Activated CD4-positive, alpha-beta T cell treated with anti-CD3 and anti-CD28 coated beads for 36 hours (primary cell): ENCODE results near the gene EFCAB8. TPM values are rescaled to one million over a fixed set of nuclear protein-coding genes. Genes with fewer than 3 reads are reported as not detected.

Source experiments
- ATAC-seq: fragments of 200-7000 bp; cut with Tn5 transposase; one replicate; pipeline ENCODE4 v1.10.0; 2021; ENCODE audit warnings: mild to moderate bottlenecking, moderate library complexity
- CTCF ChIA-PET: fragments of 350-600 bp; sonication (Branson Sonifier 250); formaldehyde crosslinking; loops from one replicate; lab custom pipeline; 2021; ENCODE audit warnings: antibody characterized with exemption; lab: Charles Lee
- POLR2A ChIA-PET: fragments of 350-600 bp; sonication (Branson Sonifier 250); formaldehyde crosslinking; loops from one replicate; lab custom pipeline; 2021; ENCODE audit warnings: antibody characterized with exemption, inconsistent platforms; lab: Charles Lee
- DNase-seq: peaks from one replicate; pipeline ENCODE4 v3.0.0-alpha.2; 2020
- H3K27ac Mint-ChIP-seq: one replicate; pipeline ENCODE4 v1.8.0; 2021; ENCODE audit warnings: mixed read lengths
- H3K27me3 Mint-ChIP-seq: one replicate; pipeline ENCODE4 v1.8.0; 2021; ENCODE audit warnings: mixed read lengths
- H3K36me3 Mint-ChIP-seq: one replicate; pipeline ENCODE4 v1.8.0; 2021; ENCODE audit warnings: low read depth, mixed read lengths
- H3K4me1 Mint-ChIP-seq: one replicate; pipeline ENCODE4 v1.8.0; 2021; ENCODE audit warnings: mixed read lengths
- H3K4me3 Mint-ChIP-seq: one replicate; pipeline ENCODE4 v1.8.0; 2021; ENCODE audit warnings: mild to moderate bottlenecking, moderate library complexity, mixed read lengths
- H3K9me3 Mint-ChIP-seq: one replicate; pipeline ENCODE4 v1.8.0; 2021; ENCODE audit warnings: low read depth, mixed read lengths
- intact Hi-C, 2 experiments: fragments of 100-400 bp; cut with DNase I in 1 of 2; cut with micrococcal nuclease in 1 of 2; formaldehyde crosslinking; loops; one replicate each; pipeline versions ENCODE4 v1.14.2 to v1.15.1; 2022 to 2024; cut with DNase I, micrococcal nuclease
- total RNA-seq, 2 experiments: library from RNA; stranded (reverse); gene quantifications; one replicate each; pipeline ENCODE4 v1.2.3, GENCODE V29; 2021

EFCAB8 gene
- total RNA-seq, 2 experiments from 2014 or later, result 0.37 to 0.40 TPM

GRCh38 chr20:32999603-33000250 is 141.0 kb downstream of the EFCAB8 start:
- H3K9me3 Mint-ChIP-seq, result peaks cover 8% of the 10 kb centered on the region
- ChIA-PET CTCF (interaction anchor here (1.2 to 1.7 kb wide), 3 partner anchors 54 to 210 kb away, joined by 3 to 10 read pairs (median 3); no protein-coding TSS in a partner anchor), POLR2A (no interaction called here)
- H3K27ac Mint-ChIP-seq, result no peak overlapping the region
- ATAC-seq (no peak), DNase-seq (no peak)
- peaks cover 23% of the 10 kb centered on the region for H3K4me1 Mint-ChIP-seq
- H3K36me3 Mint-ChIP-seq, result peaks cover 3% of the 10 kb centered on the region
- H3K4me3 Mint-ChIP-seq, result no peak overlapping the region
- intact Hi-C loops, result loop anchor here in 1 of 2 experiments (10.0 kb wide), 1 partner anchor 55 kb away; no protein-coding TSS in a partner anchor
- no peaks in the 10 kb centered on the region for H3K27me3 Mint-ChIP-seq

- H3K9me3 Mint-ChIP-seq, result peaks cover 4% of the 10 kb centered on the region
- peaks cover 26% of the 10 kb centered on the region for H3K4me1 Mint-ChIP-seq
- CTCF ChIA-PET, result interaction anchor here (0.6 to 1.2 kb wide), 2 partner anchors 55 to 409 kb away, joined by 3 to 4 read pairs; no protein-coding TSS in a partner anchor
- intact Hi-C loops, result loop anchor here in 1 of 2 experiments (10.0 kb wide), 1 partner anchor 56 kb away; no protein-coding TSS in a partner anchor
- ATAC-seq (no peak), DNase-seq (no peak)
- H3K27me3 Mint-ChIP-seq, result no peaks in the 10 kb centered on the region
- POLR2A ChIA-PET, result no interaction called here
- no peak overlapping the region for H3K27ac Mint-ChIP-seq
- H3K4me3 Mint-ChIP-seq, result no peak overlapping the region
- H3K36me3 Mint-ChIP-seq, result no peaks in the 10 kb centered on the region
Observed at GRCh38 chr20:33000802-33001466, 142.2 kb downstream of the EFCAB8 start.

- H3K9me3 Mint-ChIP-seq, result peaks cover 3% of the 10 kb centered on the region
- H3K27me3 Mint-ChIP-seq, result no peaks in the 10 kb centered on the region
- POLR2A ChIA-PET, result interaction anchor here (0.6 kb wide), 1 partner anchor 16 kb away, joined by 3 read pairs; no protein-coding TSS in a partner anchor
- no peak overlapping the region for H3K4me3 Mint-ChIP-seq
- CTCF ChIA-PET, result interaction anchor here (0.6 to 3.1 kb wide), 5 partner anchors 10 to 101 kb away, joined by 3 to 43 read pairs (median 3); no protein-coding TSS in a partner anchor
- no peak overlapping the region for H3K27ac Mint-ChIP-seq
- DNase-seq, result no peak
- H3K4me1 Mint-ChIP-seq, result peaks cover 22% of the 10 kb centered on the region
- intact Hi-C loops, result loop anchor here in 1 of 2 experiments (10.0 kb wide), 1 partner anchor 57 kb away; no protein-coding TSS in a partner anchor
- H3K36me3 Mint-ChIP-seq, result no peaks in the 10 kb centered on the region
- no peak for ATAC-seq
Observed at GRCh38 chr20:33002087-33002808, 143.5 kb downstream of the EFCAB8 start.

- Mint-ChIP-seq H3K4me1 (peaks cover 16% of the 10 kb centered on the region), H3K4me3 (no peak within 1 kb of the TSS), H3K27me3 (no peaks in the 10 kb centered on the region), H3K36me3 (no peaks in the 10 kb centered on the region), H3K9me3 (peaks cover 3% of the 10 kb centered on the region), H3K27ac (no peak within 1 kb of the TSS)
- ChIA-PET POLR2A (no interaction called here), CTCF (interaction anchor here (0.6 to 3.9 kb wide), 26 partner anchors 9 to 309 kb away, joined by 3 to 43 read pairs (median 4); partner anchors contain the start of gene MAPRE1)
- ATAC-seq, result no peak
- intact Hi-C loops, result loop anchor here (2.0 to 10.0 kb wide), 2 partner anchors 59 to 213 kb away; no protein-coding TSS in a partner anchor
- no peak for DNase-seq
Observed at GRCh38 chr20:33004141-33004751, 145.5 kb downstream of the EFCAB8 start, which contains the start of gene SUN5. TSS of gene SUN5 (minus strand) at chr20:33004433. CDS start at chr20:33004340, 93 bp downstream.

GRCh38 chr20:33005132-33005566 is 146.4 kb downstream of the EFCAB8 start:
- no peaks in the 10 kb centered on the region for H3K27me3 Mint-ChIP-seq
- DNase-seq (peak; percentile 59), ATAC-seq (peak; percentile 78)
- no peaks in the 10 kb centered on the region for H3K36me3 Mint-ChIP-seq
- intact Hi-C loops, result loop anchor here (1.0 to 10.0 kb wide), 4 partner anchors 60 to 214 kb away; no protein-coding TSS in a partner anchor
- no peak overlapping the region for H3K27ac Mint-ChIP-seq
- H3K4me1 Mint-ChIP-seq, result peaks cover 14% of the 10 kb centered on the region
- CTCF ChIA-PET, result interaction anchor here (0.6 to 3.9 kb wide), 28 partner anchors 10 to 340 kb away, joined by 3 to 43 read pairs (median 4); partner anchors contain the start of gene MAPRE1
- peaks cover 3% of the 10 kb centered on the region for H3K9me3 Mint-ChIP-seq
- POLR2A ChIA-PET, result no interaction called here
- H3K4me3 Mint-ChIP-seq, result no peak overlapping the region

- POLR2A ChIA-PET, result no interaction called here
- H3K27ac Mint-ChIP-seq, result no peak overlapping the region
- H3K4me3 Mint-ChIP-seq, result no peak overlapping the region
Observed at GRCh38 chr20:33005908-33006775, 147.4 kb downstream of the EFCAB8 start.

GRCh38 chr20:33006776-33007375 is 148.2 kb downstream of the EFCAB8 start:
- peaks cover 6% of the 10 kb centered on the region for H3K4me1 Mint-ChIP-seq
- H3K36me3 Mint-ChIP-seq, result no peaks in the 10 kb centered on the region
- POLR2A ChIA-PET, result no interaction called here
- ATAC-seq, result no peak
- intact Hi-C loops, result loop anchor here in 1 of 2 experiments (10.0 kb wide), 1 partner anchor 62 kb away; no protein-coding TSS in a partner anchor
- peaks cover 3% of the 10 kb centered on the region for H3K9me3 Mint-ChIP-seq
- H3K4me3 Mint-ChIP-seq, result no peak overlapping the region
- H3K27me3 Mint-ChIP-seq, result no peaks in the 10 kb centered on the region
- CTCF ChIA-PET, result interaction anchor here (0.7 to 3.9 kb wide), 5 partner anchors 32 to 229 kb away, joined by 3 to 25 read pairs (median 4); no protein-coding TSS in a partner anchor
- DNase-seq, result no peak
- H3K27ac Mint-ChIP-seq, result no peak overlapping the region

More at GRCh38 chr20:33005908-33006775, 147.4 kb downstream of the EFCAB8 start:
- ATAC-seq, result no peak
- Mint-ChIP-seq H3K9me3 (peaks cover 3% of the 10 kb centered on the region), H3K4me1 (peaks cover 8% of the 10 kb centered on the region), H3K27me3 (no peaks in the 10 kb centered on the region), H3K36me3 (no peaks in the 10 kb centered on the region)
- DNase-seq, result no peak
- CTCF ChIA-PET, result interaction anchor here (0.7 to 3.9 kb wide), 9 partner anchors 12 to 228 kb away, joined by 3 to 25 read pairs (median 4); no protein-coding TSS in a partner anchor
- intact Hi-C loops, result loop anchor here (1.0 to 10.0 kb wide), 4 partner anchors 61 to 215 kb away; no protein-coding TSS in a partner anchor

- H3K36me3 Mint-ChIP-seq, result no peaks in the 10 kb centered on the region
- CTCF ChIA-PET, result interaction anchor here (0.9 to 3.9 kb wide), 4 partner anchors 31 to 208 kb away, joined by 3 to 25 read pairs (median 4); no protein-coding TSS in a partner anchor
- POLR2A ChIA-PET, result no interaction called here
- peaks cover 3% of the 10 kb centered on the region for H3K9me3 Mint-ChIP-seq
- H3K27me3 Mint-ChIP-seq, result no peaks in the 10 kb centered on the region
- no peak within 1 kb of the TSS for H3K27ac Mint-ChIP-seq
- H3K4me3 Mint-ChIP-seq, result no peak within 1 kb of the TSS
- no peak for ATAC-seq
- intact Hi-C loops, result loop anchor here in 1 of 2 experiments (10.0 kb wide), 1 partner anchor 63 kb away; no protein-coding TSS in a partner anchor
- no peak for DNase-seq
- peaks cover 3% of the 10 kb centered on the region for H3K4me1 Mint-ChIP-seq
Observed at GRCh38 chr20:33007376-33008335, 148.9 kb downstream of the EFCAB8 start, which contains the start of gene BPIFB2. TSS of gene BPIFB2 (plus strand) at chr20:33007704. CDS start at chr20:33008575, 871 bp downstream.
